ENCODE measurements around the gene DNAJB8.

The DNAJB8 gene

GRCh38 chr3:128482666-128483656 is 16.3 kb upstream of the DNAJB8 start:
- no peak for DNase-seq (ENCODE audit: low spot score)

- no peak for DNase-seq (ENCODE audit: low spot score)
Measured at GRCh38 chr3:128482175-128482574, 15.5 kb upstream of the DNAJB8 start.

GRCh38 chr3:128481438-128481942 is 14.8 kb upstream of the DNAJB8 start:
- no peak for DNase-seq (ENCODE audit: low spot score)

- DNase-seq (ENCODE audit: low spot score): no peak
Measured at GRCh38 chr3:128480717-128481437, 14.2 kb upstream of the DNAJB8 start.

GRCh38 chr3:128480278-128480677 is 13.6 kb upstream of the DNAJB8 start:
- DNase-seq (ENCODE audit: low spot score): no peak

- no peak for DNase-seq (ENCODE audit: low spot score)
Measured at GRCh38 chr3:128479558-128480086, 12.9 kb upstream of the DNAJB8 start.

GRCh38 chr3:128478576-128479506 is 12.2 kb upstream of the DNAJB8 start:
- DNase-seq (ENCODE audit: low spot score): no peak

GRCh38 chr3:128476659-128477058 is 10.0 kb upstream of the DNAJB8 start:
- DNase-seq (ENCODE audit: low spot score): no peak

- no peak for DNase-seq (ENCODE audit: low spot score)
Measured at GRCh38 chr3:128475355-128475754, 8.7 kb upstream of the DNAJB8 start.

GRCh38 chr3:128473737-128474136 is 7.0 kb upstream of the DNAJB8 start:
- no peak for DNase-seq (ENCODE audit: low spot score)

- DNase-seq (ENCODE audit: low spot score): no peak
Measured at GRCh38 chr3:128473180-128473519, 6.5 kb upstream of the DNAJB8 start.

- DNase-seq (ENCODE audit: low spot score): no peak
Measured at GRCh38 chr3:128472449-128473179, 5.9 kb upstream of the DNAJB8 start.

GRCh38 chr3:128471720-128472119 is 5.0 kb upstream of the DNAJB8 start:
- DNase-seq (ENCODE audit: low spot score): no peak

- no peak for DNase-seq (ENCODE audit: low spot score)
Measured at GRCh38 chr3:128471110-128471509, 4.4 kb upstream of the DNAJB8 start.

GRCh38 chr3:128470134-128470899 is 3.6 kb upstream of the DNAJB8 start:
- no peak for DNase-seq (ENCODE audit: low spot score)

GRCh38 chr3:128469556-128469955 is 2.9 kb upstream of the DNAJB8 start:
- no peak for DNase-seq (ENCODE audit: low spot score)

GRCh38 chr3:128468791-128469527 is 2.3 kb upstream of the DNAJB8 start:
- no peak for DNase-seq (ENCODE audit: low spot score)

GRCh38 chr3:128468285-128468790 is 1.6 kb upstream of the DNAJB8 start:
- no peak for DNase-seq (ENCODE audit: low spot score)

GRCh38 chr3:128464702-128465101 is 2.0 kb downstream of the DNAJB8 start:
- no peak for DNase-seq (ENCODE audit: low spot score)

Data from HuH-7 (cell line).